ENCODE measurements around the gene DCBLD1.

GRCh38 chr6:117552618-117553017 lies 70.1 kb downstream of the DCBLD1 start:
- TF ChIP-seq POLR2A (IDR thresholded peaks at IDR 0.05) = no peak
- TF ChIP-seq, protein P1, sequence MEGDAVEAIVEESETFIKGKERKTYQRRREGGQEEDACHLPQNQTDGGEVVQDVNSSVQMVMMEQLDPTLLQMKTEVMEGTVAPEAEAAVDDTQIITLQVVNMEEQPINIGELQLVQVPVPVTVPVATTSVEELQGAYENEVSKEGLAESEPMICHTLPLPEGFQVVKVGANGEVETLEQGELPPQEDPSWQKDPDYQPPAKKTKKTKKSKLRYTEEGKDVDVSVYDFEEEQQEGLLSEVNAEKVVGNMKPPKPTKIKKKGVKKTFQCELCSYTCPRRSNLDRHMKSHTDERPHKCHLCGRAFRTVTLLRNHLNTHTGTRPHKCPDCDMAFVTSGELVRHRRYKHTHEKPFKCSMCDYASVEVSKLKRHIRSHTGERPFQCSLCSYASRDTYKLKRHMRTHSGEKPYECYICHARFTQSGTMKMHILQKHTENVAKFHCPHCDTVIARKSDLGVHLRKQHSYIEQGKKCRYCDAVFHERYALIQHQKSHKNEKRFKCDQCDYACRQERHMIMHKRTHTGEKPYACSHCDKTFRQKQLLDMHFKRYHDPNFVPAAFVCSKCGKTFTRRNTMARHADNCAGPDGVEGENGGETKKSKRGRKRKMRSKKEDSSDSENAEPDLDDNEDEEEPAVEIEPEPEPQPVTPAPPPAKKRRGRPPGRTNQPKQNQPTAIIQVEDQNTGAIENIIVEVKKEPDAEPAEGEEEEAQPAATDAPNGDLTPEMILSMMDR (IDR thresholded peaks at IDR 0.05) = no peak

Measured in Peyer's patch (tissue), 4 donors.